Prostate gland (tissue), 2 donors: ENCODE results near the gene LSM6.

Experiments used
- POLR2A ChIP-seq: fragments of 450-650 bp; IDR thresholded peaks from one replicate; pipeline ENCODE4 v1.6.1; 2016; ENCODE audit warnings: antibody characterized with exemption, mild to moderate bottlenecking
- TF ChIP-seq, protein P1 (sequence below), 4 experiments: fragments of 200-600 bp in 2 of 4; fragments of 450-650 bp in 2 of 4; sonication (generic) in 2 of 4; IDR thresholded peaks; 1 replicate in 3 of 4; 2 replicates in 1 of 4; pipeline ENCODE4 v1.5.1; 2016 to 2019; ENCODE audit warnings: antibody characterized with exemption in 4 of 4, mild to moderate bottlenecking in 2 of 4, moderate library complexity in 2 of 4

DNA sequence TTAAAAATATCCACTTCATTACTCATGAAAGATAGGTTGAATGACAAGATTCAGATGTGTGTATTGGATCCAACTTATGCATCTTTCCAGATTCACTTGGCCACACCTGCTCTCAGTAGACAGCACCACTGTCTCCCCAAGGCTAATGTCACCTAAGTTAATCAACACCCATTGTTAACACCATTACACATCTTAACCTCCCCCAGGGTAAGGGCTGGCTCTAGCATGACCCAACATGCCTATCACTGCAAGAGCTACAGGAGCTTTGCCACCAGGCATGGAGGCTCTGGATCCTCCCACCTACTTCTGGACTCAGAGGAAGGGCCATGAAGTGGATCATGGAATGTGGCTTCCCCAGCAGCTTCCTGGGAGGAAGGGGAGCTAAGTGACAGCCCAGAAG is 32.8 kb upstream of the LSM6 start:
- TF ChIP-seq, protein P1, sequence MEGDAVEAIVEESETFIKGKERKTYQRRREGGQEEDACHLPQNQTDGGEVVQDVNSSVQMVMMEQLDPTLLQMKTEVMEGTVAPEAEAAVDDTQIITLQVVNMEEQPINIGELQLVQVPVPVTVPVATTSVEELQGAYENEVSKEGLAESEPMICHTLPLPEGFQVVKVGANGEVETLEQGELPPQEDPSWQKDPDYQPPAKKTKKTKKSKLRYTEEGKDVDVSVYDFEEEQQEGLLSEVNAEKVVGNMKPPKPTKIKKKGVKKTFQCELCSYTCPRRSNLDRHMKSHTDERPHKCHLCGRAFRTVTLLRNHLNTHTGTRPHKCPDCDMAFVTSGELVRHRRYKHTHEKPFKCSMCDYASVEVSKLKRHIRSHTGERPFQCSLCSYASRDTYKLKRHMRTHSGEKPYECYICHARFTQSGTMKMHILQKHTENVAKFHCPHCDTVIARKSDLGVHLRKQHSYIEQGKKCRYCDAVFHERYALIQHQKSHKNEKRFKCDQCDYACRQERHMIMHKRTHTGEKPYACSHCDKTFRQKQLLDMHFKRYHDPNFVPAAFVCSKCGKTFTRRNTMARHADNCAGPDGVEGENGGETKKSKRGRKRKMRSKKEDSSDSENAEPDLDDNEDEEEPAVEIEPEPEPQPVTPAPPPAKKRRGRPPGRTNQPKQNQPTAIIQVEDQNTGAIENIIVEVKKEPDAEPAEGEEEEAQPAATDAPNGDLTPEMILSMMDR (IDR thresholded peaks at IDR 0.05) = no peak
- TF ChIP-seq POLR2A = no peak
